WTC11 (cell line): Measurements from ENCODE around the gene OLIG1. TPM values are rescaled to one million over a fixed set of nuclear protein-coding genes. Genes with fewer than 3 reads are reported as not detected.

Experiments used
- ATAC-seq: fragments of 200-7000 bp; cut with Tn5 transposase; 2 replicates; pipeline ENCODE4 v1.10.0; 2021; ENCODE audit warnings: mild to moderate bottlenecking, moderate library complexity
- CTCF ChIA-PET: fragments of 300-600 bp; sonication (Branson Sonifier 250); formaldehyde crosslinking; loops from one replicate; lab custom pipeline; 2021; ENCODE audit warnings: antibody characterized with exemption; lab: Charles Lee
- POLR2A ChIA-PET: fragments of 350-600 bp; sonication (Branson Sonifier 250); formaldehyde crosslinking; loops from one replicate; lab custom pipeline; 2021; ENCODE audit warnings: antibody characterized with exemption; lab: Charles Lee
- DNase-seq: peaks from one replicate; pipeline ENCODE4 v3.0.0; 2021; ENCODE audit warnings: low spot score
- H3K27ac Mint-ChIP-seq: 2 replicates; pipeline ENCODE4 v1.8.0; 2021; ENCODE audit warnings: mixed read lengths
- H3K27me3 Mint-ChIP-seq: 2 replicates; pipeline ENCODE4 v1.8.0; 2021; ENCODE audit warnings: low read depth, mild to moderate bottlenecking, moderate library complexity, mixed read lengths
- H3K36me3 Mint-ChIP-seq: 2 replicates; pipeline ENCODE4 v1.8.0; 2021; ENCODE audit warnings: mixed read lengths
- H3K4me1 Mint-ChIP-seq: 2 replicates; pipeline ENCODE4 v1.8.0; 2022; ENCODE audit warnings: mixed read lengths
- H3K4me3 Mint-ChIP-seq: 2 replicates; pipeline ENCODE4 v1.8.0; 2021; ENCODE audit warnings: mild to moderate bottlenecking, moderate library complexity, mixed read lengths
- H3K9me3 Mint-ChIP-seq: 2 replicates; pipeline ENCODE4 v1.8.0; 2021; ENCODE audit warnings: mixed read lengths
- ATF1 ChIP-seq: sonication (generic); formaldehyde crosslinking; IDR thresholded peaks from 2 replicates; pipeline ENCODE4 v1.8.1; 2023; ENCODE audit warnings: mild to moderate bottlenecking, moderate library complexity, missing genetic modification reagents
- ETV6 ChIP-seq: sonication (generic); formaldehyde crosslinking; IDR thresholded peaks from 2 replicates; pipeline ENCODE4 v1.8.1; 2022; ENCODE audit warnings: mild to moderate bottlenecking, missing genetic modification reagents
- GABPB1 ChIP-seq: sonication (generic); formaldehyde crosslinking; IDR thresholded peaks from 2 replicates; pipeline ENCODE4 v1.8.1; 2023; ENCODE audit warnings: mild to moderate bottlenecking, missing genetic modification reagents
- GRHL2 ChIP-seq: fragments of 250-450 bp; sonication (Bioruptor Pico); IDR thresholded peaks from 2 replicates; pipeline ENCODE4 v1.8.0; 2022; ENCODE audit warnings: mild to moderate bottlenecking, moderate library complexity; ENCODE audit not compliant: insufficient replicate concordance, severe bottlenecking
- MYBL2 ChIP-seq: sonication (generic); formaldehyde crosslinking; IDR thresholded peaks from 2 replicates; pipeline ENCODE4 v1.8.1; 2023; ENCODE audit warnings: mild to moderate bottlenecking, moderate library complexity, missing genetic modification reagents
- NR1H2 ChIP-seq: sonication (generic); formaldehyde crosslinking; IDR thresholded peaks from 2 replicates; pipeline ENCODE4 v1.9.0; 2021; ENCODE audit warnings: mild to moderate bottlenecking, moderate library complexity, missing genetic modification reagents
- RORB ChIP-seq: fragments of 250-450 bp; sonication (Bioruptor Pico); IDR thresholded peaks from 2 replicates; pipeline ENCODE4 v1.9.0; 2021; ENCODE audit warnings: mild to moderate bottlenecking
- TP53 ChIP-seq: sonication (generic); formaldehyde crosslinking; IDR thresholded peaks from 2 replicates; pipeline ENCODE4 v1.8.1; 2023; ENCODE audit warnings: mild to moderate bottlenecking, missing genetic modification reagents
- ZNF121 ChIP-seq: sonication (generic); formaldehyde crosslinking; IDR thresholded peaks from 2 replicates; pipeline ENCODE4 v1.8.0; 2023; ENCODE audit warnings: missing genetic modification reagents
- total RNA-seq: library from RNA; stranded (reverse); gene quantifications from 3 replicates; pipeline ENCODE4 v1.2.3, GENCODE V29; 2021
- TF ChIP-seq, protein P1 (sequence below): sonication (generic); formaldehyde crosslinking; IDR thresholded peaks from 2 replicates; pipeline ENCODE4 v1.8.1; 2023; ENCODE audit warnings: mild to moderate bottlenecking, missing genetic modification reagents
- TF ChIP-seq, protein P2 (sequence below): sonication (generic); formaldehyde crosslinking; IDR thresholded peaks from 2 replicates; pipeline ENCODE4 v1.8.0; 2022; ENCODE audit warnings: mild to moderate bottlenecking, missing genetic modification reagents
- TF ChIP-seq, protein P3 (sequence below): sonication (generic); formaldehyde crosslinking; IDR thresholded peaks from 2 replicates; pipeline ENCODE4 v1.8.0; 2023; ENCODE audit warnings: mild to moderate bottlenecking, missing genetic modification reagents
- TF ChIP-seq, protein P4 (sequence below): sonication (generic); formaldehyde crosslinking; IDR thresholded peaks from 2 replicates; pipeline ENCODE4 v1.8.0; 2022; ENCODE audit warnings: mild to moderate bottlenecking, missing genetic modification reagents

The OLIG1 gene
- total RNA-seq, 1 experiment from 2014 or later, result 2.1 TPM

DNA sequence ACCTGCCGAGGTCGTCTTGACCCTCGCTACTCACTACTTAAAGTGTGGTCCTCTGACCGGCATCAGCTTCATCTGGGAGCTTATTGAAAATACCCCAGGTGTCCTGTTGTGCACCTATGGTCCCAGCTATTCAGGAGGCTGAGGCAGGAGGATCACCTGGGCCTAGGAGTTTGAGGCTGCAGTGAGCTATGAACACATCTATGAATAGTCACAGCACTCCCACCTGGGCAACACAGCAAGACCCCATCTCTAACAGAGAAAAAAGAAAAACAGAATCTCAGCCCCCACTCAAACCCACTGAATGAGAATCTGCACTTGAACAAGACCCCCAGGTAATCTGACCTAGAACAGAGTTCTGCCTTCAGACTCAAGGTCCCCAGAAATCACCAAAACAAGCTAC, 8.7 kb upstream of the OLIG1 start:
- ATAC-seq, result no peak
- peaks cover 59% of the 10 kb centered on the region for H3K27me3 Mint-ChIP-seq
- no peak overlapping the region for H3K27ac Mint-ChIP-seq
- POLR2A ChIA-PET, result no interaction called here
- no peak for DNase-seq
- no peaks in the 10 kb centered on the region for H3K36me3 Mint-ChIP-seq
- H3K4me3 Mint-ChIP-seq, result no peak overlapping the region
- H3K9me3 Mint-ChIP-seq, result no peaks in the 10 kb centered on the region
- peaks cover 17% of the 10 kb centered on the region for H3K4me1 Mint-ChIP-seq
- CTCF ChIA-PET, result no interaction called here
- TF ChIP-seq TP53 (CRISPR knock-in tag) (no peak), ZNF121 (CRISPR knock-in tag) (peak; percentile 56; the same call in 1 of the 2 replicates)
- TF ChIP-seq, protein P1, sequence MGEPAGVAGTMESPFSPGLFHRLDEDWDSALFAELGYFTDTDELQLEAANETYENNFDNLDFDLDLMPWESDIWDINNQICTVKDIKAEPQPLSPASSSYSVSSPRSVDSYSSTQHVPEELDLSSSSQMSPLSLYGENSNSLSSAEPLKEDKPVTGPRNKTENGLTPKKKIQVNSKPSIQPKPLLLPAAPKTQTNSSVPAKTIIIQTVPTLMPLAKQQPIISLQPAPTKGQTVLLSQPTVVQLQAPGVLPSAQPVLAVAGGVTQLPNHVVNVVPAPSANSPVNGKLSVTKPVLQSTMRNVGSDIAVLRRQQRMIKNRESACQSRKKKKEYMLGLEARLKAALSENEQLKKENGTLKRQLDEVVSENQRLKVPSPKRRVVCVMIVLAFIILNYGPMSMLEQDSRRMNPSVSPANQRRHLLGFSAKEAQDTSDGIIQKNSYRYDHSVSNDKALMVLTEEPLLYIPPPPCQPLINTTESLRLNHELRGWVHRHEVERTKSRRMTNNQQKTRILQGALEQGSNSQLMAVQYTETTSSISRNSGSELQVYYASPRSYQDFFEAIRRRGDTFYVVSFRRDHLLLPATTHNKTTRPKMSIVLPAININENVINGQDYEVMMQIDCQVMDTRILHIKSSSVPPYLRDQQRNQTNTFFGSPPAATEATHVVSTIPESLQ, result no peak
- TF ChIP-seq, all 79 proteins: peak for 1

DNA sequence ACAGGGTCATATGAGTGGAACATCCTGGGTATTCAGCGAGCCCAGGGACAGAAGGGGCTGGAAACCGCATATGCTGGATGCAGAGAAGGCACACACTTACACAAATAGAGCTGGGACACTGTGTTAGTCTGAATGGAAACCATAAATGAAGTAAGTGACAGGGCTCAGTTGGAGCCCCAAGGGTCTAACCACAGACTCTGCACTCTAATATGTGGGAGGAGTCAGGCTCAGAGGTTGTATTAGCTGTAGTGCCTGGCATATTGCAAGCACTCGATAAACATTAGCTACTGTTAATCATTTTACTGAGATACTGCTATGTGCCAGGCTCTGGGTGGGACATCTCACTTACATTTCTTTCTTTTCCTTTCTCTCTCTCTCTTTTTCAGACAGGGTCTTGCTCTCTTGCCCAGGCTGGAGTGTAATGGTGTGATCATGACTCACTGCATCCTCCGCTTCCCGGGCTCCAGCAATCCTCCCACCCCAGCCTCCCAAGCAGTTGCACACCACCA, 6.5 kb upstream of the OLIG1 start:
- Mint-ChIP-seq H3K4me1 (peaks cover 23% of the 10 kb centered on the region), H3K27ac (no peak overlapping the region), H3K9me3 (no peaks in the 10 kb centered on the region)

DNA sequence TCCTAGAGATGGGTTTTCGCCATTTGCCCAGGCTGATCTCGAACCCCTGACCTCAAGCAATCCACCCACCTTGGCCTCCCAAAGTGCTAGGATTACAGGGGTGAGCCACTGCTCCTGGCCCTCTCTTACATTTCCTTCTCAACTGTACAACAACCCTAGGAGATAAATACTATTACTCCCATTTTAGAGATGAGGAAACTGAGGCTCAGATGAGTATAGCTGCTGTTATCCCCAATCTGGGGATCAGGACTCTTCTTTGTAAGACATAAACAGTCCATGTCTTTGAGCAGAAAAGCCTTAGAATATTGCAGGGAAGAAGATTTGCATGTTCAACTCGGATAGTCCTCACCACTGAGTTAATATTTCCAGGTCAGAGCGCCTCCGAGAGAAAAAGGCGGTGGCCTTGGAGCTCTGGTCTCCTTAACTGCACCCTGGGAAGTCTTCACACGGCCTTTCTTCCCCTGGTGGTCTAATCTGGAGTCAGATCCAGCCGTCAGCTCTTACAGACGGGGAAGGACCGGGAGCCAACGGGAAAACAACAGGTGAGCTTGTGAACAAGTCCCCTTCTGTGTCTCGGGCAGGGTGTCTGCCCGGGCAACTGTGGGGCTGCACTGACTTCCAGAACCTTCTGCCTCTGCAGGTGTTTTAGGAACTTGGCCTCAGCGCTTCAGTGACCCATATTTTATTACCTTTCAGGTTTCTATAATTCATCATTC, 5.9 kb upstream of the OLIG1 start:
- H3K4me1 Mint-ChIP-seq, result peaks cover 23% of the 10 kb centered on the region
- peaks cover 2% of the 10 kb centered on the region; the same call in 1 of the 2 replicates for H3K9me3 Mint-ChIP-seq
- peak overlapping the region; percentile 50 for H3K4me3 Mint-ChIP-seq
- H3K27ac Mint-ChIP-seq, result no peak overlapping the region
- no peaks in the 10 kb centered on the region for H3K36me3 Mint-ChIP-seq
- ChIA-PET CTCF (interaction anchor here (0.7 to 4.0 kb wide), 9 partner anchors 12 to 124 kb away, joined by 3 to 25 read pairs (median 4); no protein-coding TSS in a partner anchor), POLR2A (interaction anchor here (0.6 to 1.3 kb wide), 2 partner anchors 38 to 62 kb away, joined by 3 read pairs; partner anchors contain the start of gene OLIG2)
- ATAC-seq, result peak; percentile 79
- peak; percentile 34 for DNase-seq
- TF ChIP-seq, protein P2, sequence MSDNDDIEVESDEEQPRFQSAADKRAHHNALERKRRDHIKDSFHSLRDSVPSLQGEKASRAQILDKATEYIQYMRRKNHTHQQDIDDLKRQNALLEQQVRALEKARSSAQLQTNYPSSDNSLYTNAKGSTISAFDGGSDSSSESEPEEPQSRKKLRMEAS (CRISPR knock-in tag), result no peak
- no peak for TF ChIP-seq RORB (CRISPR knock-in tag)
- TF ChIP-seq GABPB1 (CRISPR knock-in tag), result no peak
- no peak for TF ChIP-seq GRHL2
- TF ChIP-seq NR1H2 (CRISPR knock-in tag), result no peak
- 0 out of 2 replicates have a peak, but pooled peaks have one; percentile 15 for TF ChIP-seq ETV6 (CRISPR knock-in tag)
- H3K27me3 Mint-ChIP-seq, result peaks cover 77% of the 10 kb centered on the region

More for the DNA sequence above, 6.5 kb upstream of the OLIG1 start:
- TF ChIP-seq, protein P3, sequence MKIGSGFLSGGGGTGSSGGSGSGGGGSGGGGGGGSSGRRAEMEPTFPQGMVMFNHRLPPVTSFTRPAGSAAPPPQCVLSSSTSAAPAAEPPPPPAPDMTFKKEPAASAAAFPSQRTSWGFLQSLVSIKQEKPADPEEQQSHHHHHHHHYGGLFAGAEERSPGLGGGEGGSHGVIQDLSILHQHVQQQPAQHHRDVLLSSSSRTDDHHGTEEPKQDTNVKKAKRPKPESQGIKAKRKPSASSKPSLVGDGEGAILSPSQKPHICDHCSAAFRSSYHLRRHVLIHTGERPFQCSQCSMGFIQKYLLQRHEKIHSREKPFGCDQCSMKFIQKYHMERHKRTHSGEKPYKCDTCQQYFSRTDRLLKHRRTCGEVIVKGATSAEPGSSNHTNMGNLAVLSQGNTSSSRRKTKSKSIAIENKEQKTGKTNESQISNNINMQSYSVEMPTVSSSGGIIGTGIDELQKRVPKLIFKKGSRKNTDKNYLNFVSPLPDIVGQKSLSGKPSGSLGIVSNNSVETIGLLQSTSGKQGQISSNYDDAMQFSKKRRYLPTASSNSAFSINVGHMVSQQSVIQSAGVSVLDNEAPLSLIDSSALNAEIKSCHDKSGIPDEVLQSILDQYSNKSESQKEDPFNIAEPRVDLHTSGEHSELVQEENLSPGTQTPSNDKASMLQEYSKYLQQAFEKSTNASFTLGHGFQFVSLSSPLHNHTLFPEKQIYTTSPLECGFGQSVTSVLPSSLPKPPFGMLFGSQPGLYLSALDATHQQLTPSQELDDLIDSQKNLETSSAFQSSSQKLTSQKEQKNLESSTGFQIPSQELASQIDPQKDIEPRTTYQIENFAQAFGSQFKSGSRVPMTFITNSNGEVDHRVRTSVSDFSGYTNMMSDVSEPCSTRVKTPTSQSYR (CRISPR knock-in tag), result no peak
- TF ChIP-seq MYBL2 (CRISPR knock-in tag) (no peak), ATF1 (no peak)
- TF ChIP-seq, protein P4, sequence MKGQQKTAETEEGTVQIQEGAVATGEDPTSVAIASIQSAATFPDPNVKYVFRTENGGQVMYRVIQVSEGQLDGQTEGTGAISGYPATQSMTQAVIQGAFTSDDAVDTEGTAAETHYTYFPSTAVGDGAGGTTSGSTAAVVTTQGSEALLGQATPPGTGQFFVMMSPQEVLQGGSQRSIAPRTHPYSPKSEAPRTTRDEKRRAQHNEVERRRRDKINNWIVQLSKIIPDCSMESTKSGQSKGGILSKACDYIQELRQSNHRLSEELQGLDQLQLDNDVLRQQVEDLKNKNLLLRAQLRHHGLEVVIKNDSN (CRISPR knock-in tag), result no peak
- TF ChIP-seq, all 79 proteins: peak for 0
- CTCF ChIA-PET, result interaction anchor here (1.0 to 4.0 kb wide), 6 partner anchors 13 to 123 kb away, joined by 3 to 25 read pairs (median 4); no protein-coding TSS in a partner anchor
- no peak for ATAC-seq
- Mint-ChIP-seq H3K27me3 (peaks cover 76% of the 10 kb centered on the region), H3K4me3 (no peak overlapping the region), H3K36me3 (no peaks in the 10 kb centered on the region)
- POLR2A ChIA-PET, result interaction anchor here (1.3 kb wide), 1 partner anchor 38 kb away, joined by 3 read pairs; the partner anchor contains the start of gene OLIG2
- no peak for DNase-seq
